Hypothalamus (tissue), 51 donors: ENCODE measurements around the gene NAT8L.

ENCODE experiments used
- DNase-seq, 51 donors: peaks; one replicate each; lab custom pipeline; 2025; lab: John Stamatoyannopoulos, UW

NAT8L gene

DNA sequence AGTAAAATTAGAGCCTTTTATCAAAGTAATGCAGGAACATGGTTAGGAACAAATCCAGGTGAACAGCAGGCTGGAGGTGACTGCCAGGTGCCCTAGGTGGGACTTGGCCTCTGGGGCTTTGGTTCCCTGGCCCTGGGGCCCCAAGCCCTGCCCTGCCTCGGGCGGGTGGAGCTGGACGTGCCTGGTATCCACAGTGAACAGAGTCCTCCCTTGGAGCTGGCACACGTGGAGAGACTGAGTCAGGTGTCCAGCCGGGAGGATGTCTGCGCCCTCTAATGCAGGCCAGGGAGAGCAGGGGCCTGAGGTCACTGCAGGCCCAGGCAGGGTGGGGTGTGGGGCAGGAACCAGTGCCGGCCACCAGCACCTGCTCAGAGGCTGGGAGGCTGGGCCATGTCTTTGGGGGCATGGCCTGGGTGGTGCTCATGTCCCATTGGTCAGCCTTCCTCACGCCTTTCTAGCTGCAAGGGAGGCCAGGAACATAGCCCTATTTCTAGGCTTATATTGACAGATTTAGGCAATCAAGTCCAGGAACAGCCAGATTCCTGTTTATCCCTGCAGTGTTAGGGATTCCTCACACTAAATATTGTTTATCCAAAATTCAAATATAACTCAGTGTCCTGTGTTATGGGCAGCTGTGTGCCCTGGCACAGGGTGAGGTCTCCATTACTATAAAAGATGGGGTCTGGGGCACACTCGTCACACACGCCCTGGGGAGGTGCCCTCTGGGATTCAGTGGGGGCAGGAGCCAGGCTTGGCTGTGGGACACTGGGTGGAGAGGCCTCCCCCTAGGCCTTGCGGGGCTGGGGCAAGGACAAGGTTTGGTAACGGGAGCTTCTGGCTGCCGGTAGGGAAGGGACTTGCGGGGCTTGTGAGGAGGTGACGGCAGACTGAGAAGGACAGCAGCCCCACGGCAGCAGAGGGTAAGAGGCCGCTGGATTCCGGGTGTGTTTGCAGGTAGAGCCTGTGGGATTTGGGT, 14.3 kb upstream of the NAT8L start:
- no peak for DNase-seq

DNA sequence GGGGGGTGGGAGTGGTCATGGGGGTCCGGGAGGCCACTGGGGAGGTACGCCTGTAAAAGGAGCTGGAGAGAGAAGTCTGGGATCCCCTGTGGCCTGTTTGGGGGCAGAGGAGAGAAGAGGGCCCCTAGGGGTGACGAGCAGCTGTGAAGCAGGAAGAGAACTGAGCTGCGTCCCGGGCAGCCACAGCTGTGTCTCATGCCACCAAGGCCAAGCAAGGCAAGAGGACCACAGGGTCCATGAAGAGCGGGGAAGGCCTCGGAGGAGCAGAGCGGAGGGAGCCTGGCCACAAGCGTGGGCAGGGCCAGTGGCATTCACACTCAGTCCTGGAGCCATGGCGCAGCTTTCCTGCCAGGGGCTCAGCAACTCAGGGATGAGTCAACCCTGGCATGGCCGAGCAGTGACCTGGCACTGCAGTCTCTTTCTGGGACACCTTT, 13.6 kb upstream of the NAT8L start:
- no peak for DNase-seq

DNA sequence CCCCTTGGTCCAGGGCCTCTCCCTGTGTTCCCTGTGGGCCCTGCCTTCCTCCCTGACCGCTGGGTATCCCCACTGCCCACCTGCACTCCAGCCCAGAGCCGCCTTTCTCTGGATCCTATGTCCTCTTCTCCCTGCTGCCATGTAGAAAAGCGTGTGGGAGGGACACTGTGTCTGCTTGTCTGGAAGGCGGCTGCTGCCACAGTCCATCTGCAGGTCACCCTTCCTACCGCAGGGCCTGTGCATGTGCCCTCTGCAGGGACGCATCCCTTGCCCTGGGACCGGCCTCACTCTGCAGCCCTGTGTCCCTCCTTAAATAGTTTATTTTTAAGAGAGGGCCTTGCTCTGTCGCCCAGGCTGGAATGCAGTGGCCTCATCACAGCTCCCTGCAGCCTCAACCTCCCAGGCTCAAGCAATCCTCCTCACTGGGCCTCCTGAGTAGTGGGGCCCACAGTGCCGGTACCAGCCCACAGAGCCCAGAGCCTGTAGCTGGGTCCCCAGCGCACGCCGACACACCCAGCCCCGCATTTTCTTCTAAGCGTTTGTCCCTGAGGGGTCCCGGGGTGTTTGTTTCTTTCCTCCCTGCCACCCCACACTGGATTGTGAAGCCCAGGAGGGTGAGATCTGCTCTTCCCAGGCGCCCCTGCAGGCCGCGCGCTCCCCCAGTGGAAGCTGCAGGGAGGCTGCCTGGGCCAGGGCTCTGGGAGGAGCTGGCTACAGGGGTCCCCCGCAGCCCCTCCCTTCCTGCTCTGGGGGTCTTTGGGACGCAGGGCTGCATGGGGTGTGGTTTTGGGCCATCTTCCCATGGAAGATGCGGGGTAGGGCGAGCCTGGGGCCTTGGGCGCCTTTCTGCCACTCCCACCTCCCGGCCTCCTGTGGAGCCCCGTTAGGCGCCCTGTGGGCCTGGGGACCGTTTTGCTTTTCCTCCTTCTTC, 12.8 kb upstream of the NAT8L start:
- DNase-seq, result no peak

DNA sequence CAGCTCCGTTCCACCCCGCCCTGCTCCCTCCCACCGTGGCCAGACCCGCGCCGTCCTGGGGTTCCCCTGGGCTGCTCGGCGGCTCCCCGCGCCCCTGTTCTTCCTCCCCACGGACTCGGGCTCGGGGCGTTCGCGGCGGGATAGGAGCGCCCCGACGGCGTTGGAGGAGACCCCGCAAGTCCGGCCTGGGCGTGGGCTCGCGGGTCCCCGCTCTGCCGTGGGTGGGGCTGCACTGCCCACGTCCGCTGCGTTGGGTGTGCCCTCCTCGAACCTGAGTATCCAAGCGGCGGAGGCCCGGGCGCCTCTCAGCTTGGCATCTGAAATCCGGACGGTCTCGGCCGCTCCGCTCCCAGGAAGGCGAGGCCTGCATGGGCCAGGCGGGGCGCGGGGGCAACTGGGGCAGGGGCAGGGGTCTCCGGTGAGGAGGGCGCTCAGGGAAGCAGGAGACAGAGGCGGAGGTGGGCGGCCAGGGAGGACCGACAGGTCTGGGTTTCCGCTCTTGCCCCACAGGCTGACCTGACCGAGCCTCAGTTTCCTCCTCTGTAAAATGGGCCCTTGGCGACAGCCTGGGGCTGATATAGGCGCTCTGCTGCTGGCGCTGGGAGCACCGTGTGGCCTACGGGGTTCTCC, 12.0 kb upstream of the NAT8L start:
- DNase-seq, result no peak

DNA sequence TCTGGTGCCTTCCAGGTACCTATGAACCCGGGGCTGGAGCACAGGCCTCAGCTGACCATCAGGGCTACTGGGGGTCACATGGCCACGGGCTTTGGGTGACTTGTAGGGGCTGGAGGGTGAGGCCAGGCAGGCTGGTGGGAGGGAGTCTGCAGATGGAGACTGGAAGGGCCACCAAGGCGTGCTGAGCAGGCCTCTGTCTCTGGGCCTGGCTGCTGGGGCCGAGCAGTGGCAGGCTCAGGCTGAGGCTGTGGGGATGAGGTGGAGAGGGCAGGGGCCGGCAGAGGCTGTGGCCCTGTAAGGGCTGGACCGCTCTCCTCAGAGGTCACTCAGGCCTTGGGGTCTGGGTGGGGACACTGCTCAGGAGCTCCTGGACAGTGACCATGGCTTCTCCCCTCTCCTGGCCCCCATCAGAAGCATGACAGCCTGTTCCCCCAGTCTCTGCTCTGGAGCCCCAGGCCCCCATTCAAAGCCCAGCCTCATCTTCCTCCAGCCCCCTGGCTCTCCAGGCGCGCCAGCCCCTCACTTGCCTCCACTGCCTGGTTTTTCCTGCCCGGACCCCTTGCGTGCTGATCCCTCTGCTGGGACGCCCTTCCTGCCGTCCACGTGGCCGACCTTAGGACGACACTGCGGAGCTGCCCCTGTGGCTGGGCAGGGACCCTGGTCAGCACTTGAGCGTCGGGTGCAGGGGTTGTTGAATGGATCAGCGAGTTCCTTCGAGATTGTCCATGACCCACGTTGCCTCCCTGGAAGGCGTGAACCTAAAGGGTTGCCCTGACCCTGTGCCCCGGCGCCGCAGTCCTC, 11.1 kb upstream of the NAT8L start:
- no peak for DNase-seq

DNA sequence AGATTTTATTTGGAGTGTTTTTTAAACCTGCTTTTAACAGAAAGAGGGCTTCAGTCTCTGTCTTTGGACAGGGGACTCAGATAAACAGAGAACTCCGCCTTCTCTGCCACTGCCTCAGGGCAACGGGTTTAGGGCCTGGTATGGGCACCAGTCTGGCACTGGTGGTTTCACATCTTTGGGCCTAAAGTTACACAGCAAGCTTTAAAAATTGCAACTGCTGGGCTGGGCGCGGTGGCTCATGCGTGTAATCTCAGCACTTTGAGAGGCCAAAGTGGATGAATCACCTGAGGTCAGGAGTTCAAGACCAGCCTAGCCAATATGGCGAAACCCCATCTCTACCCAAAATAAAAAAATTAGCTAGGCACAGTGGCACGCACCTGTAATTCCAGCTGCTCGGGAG, 10.3 kb upstream of the NAT8L start:
- no peak for DNase-seq

DNA sequence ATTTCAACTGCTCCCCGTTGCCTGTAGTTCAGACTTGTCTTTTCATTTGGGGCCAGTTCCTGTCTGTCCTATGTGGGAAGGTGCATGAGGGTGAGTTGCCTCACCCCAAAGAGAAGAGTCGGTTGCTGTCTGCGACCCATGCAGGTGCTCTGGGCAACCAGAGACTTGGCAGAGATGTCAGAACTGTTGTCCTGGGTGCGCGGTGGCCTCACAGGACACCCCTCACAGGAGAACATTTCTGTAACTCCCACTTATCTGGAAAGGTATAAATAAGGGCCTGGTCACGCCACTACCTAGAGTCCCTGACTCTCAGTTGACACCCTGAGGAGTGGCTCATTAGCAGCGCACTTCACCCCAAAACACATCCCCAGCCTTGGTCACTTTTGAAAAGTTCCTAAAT, 9.7 kb upstream of the NAT8L start:
- no peak for DNase-seq

DNA sequence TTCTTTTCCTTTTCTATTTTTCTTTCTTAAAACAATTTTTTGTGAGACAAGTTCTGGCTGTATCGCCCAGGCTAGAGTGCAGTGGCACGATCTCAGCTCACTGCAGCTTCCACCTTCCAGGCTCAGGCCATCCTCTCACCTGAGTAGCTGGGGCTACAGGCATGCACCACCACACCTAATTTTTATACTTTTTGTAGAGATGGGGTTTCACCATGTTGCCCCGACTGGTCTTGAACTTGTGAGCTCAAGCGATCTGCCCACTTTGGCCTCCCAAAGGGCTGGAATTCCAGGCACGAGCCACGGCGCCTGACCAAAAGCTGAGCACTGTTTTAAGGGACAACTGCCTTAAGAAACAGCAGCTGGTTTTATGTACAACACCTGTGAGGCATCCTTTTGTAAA, 9.3 kb upstream of the NAT8L start:
- DNase-seq, result no peak

DNA sequence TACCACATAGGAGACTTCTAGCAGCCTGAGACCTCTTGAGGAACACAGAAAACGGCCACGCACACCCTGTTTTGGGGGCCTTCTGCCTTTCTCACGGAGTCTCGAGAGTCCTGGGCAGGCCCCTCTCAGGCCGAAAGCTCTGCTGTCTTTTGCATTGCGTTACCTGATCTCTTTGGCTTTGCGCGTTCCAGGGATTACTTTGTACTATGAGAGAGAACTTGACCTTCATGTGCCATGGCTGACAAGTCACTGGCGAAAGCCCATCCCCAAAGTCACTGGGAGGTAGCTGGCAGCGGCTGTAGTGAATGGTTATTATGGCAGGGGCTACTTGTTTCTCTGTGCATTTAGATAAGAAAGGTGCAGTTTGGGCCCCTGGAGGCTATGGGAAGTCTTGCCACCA, 8.0 kb upstream of the NAT8L start:
- no peak for DNase-seq

DNA sequence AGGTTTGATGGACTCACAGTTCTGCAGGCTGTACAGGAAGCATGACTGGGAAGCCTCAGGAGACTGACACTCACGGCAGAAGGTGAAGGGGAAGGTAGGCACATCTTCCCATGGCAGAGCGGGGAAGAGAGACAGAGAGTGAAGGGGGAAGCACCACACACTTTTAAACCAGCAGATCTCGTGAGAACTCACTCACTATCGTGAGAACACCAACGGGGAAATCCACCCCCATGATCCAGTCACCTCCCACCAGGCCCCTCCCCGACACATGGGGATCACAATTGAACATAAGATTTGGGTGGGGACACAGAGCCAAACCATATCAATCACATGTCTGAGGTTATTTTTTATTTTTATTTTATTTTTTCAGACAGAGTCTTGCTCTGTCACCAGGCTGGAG, 4.9 kb upstream of the NAT8L start:
- no peak for DNase-seq

DNA sequence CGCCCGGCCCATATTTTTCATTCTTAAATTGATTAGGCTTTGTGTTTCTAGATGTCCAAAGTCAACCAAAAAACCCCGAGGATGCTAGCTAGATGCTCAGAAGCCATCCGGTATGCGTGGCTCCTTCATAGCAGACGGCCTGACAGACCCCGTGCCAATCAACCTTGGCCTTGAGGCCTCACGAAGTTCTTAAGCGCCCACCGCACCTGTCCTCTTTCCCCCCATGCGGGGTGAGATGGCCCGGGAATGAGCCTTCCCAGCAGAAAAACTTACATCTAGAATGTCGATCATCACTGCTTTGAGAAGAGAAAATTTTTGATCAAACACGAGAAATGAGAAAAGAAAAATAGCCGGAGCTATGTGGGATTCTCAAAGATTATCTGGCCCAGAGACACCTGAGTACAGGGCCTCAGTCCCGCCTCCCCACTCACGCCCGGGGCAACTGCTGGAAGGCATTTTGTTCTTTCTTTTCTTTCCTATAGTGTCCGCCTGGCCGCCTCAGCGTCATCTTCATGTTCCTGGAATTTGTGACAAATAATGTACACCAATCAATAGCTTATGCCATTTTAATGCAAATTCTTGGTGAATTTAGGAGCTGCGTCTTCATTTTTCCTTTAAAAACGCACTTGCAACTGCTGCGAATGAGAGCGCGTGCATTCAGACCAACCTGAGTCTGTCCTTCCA, 1.6 kb upstream of the NAT8L start:
- DNase-seq, result no peak

DNA sequence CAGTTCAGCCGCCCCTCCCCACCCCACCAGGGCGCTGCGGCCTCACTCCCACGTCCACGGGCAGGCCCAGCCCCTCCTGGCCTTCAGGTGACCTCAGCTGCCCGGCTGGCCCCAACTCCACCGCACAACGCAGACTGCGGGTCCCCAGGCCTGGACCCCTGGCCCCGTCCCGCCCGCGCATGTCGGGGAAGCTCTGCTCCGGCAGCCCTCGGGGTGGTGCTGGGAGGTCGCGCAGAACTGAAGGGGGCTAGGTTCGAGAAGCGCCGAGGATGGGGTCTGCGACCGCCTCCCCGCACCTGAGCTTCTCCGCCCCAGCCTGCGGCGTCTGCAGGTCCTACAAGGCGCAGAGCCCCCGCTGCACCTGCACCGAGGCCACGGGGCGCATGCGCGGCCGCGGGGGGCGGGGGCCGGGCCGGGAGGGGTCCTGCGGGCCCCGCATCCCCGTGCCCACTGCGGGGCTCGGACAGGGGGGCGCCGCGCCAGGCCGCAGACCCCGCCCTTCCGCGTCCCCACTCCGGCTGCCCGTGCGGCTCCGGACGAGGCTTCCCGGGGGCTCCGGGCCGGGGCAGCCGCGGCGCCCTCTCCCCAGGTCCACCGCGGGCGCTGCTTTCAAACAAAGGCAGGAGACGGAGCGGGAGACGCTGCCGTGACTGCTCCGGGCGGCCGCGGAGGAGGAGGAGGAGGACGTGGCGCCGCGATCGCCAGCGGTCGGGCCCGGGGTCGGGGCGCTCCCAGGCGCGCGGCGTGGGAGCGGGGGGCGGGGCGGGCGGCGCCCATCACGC, 672 bp upstream of the NAT8L start:
- DNase-seq, result peak in 19 of 51 donors; percentile 26 to 78 (median 51)

DNA sequence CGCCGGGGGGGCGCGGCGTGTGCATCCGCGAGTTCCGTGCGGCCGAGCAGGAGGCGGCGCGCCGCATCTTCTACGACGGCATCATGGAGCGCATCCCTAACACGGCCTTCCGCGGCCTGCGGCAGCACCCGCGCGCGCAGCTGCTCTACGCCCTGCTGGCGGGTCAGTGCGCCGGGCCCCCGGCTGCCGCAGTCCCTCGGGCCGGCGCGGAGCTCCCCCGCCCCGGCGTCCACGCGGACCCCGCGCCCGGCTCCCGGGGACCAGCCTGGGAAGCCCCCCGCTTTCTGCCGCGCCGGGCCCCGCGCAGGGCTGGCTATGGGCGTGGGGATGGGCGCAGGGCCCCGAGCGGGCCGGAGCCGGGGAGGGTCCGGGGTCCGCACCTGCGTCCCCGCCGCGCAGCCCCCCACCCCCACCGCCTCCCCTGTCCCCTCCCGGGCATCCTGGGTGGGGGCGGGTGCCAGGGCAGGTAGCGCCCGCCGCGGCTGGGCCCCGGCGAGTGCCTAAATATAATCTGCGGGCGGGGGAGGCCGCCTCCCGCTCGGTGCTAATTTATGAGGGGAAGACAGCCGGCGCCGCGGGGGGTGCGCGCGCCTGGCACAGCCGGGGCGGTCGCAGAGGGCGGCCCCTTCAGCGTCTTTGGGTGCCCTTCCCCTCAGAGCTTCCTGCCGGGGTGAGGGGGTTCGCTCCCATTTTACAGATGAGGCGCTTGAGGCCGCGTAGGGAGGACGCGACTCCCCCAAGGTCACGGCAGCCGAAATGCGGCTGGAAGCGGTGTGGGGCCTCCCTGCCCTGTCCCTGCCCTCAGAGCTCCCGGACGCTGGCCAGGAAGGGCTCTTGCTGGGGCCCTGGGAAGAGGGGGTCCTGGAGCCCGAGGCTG, 837 bp downstream of the NAT8L start:
- DNase-seq, result peak in 1 of 51 donors; percentile 19

DNA sequence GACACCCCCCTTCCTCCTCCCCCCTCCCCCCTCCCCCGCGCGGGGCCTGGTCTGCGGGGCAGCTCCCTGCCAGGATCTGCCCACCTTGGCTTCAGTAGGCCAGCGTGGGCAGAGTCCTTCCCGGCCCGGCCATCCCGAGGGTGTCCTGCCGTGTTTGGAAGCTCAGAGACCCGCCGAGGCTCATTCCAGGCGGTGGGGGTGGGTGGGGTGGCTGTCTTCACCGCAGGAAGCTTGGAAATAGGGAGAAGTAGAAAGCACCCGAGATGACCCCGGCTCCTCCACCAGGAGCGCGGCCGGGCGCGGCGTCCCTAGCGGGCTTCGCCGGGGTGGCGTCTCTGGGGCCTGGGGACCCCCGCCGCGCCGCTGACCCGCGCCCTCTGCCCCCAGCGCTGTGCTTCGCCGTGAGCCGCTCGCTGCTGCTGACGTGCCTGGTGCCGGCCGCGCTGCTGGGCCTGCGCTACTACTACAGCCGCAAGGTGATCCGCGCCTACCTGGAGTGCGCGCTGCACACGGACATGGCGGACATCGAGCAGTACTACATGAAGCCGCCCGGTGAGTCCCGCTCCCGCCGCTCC, 1.6 kb downstream of the NAT8L start:
- no peak for DNase-seq

DNA sequence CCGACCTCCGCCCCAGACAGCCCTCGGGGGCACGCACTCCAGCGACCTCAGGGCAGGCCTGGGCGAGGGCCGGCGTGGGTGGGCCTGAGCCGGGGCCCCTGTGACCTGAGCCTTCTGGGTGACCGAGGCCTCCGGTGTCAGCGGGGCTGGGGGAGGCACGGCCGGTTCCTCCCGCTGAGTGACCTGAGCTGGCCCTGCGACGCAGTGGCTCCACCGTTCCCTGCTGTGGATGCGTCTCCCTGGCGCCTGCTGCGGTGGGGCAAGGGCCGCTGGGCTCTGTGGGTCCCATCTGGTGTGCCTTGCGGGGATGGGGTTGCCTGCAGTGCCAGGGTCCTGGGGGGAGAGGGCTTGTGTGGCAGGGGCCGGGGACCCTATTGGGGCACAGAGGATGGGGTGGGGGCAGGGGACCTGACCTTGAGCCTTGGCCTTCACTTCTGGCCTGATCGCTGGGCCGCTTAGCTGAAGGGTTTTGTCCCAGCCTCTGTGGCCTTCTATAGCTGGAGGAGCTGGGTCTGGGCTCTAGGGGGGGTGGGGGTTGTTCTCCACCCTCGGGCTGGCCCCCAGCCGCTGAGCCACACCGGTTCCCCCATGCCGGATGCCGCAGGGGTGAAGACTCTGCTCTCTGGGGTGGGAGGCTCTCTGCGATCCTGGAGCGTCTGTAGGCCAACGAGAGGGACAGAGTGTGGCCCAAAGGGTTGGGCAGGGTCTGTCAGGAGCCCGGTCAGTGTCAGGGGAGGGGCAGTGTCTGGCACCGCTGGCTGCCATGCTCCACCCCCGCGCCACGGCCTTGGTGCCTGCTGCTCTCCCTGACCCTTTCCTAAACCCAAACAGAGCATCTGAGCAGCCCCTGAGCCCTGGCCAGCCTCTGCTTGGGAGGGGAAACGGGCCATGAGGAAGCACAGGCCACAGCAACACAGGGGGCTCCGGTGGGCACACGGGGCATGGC, 2.3 kb downstream of the NAT8L start:
- no peak for DNase-seq

DNA sequence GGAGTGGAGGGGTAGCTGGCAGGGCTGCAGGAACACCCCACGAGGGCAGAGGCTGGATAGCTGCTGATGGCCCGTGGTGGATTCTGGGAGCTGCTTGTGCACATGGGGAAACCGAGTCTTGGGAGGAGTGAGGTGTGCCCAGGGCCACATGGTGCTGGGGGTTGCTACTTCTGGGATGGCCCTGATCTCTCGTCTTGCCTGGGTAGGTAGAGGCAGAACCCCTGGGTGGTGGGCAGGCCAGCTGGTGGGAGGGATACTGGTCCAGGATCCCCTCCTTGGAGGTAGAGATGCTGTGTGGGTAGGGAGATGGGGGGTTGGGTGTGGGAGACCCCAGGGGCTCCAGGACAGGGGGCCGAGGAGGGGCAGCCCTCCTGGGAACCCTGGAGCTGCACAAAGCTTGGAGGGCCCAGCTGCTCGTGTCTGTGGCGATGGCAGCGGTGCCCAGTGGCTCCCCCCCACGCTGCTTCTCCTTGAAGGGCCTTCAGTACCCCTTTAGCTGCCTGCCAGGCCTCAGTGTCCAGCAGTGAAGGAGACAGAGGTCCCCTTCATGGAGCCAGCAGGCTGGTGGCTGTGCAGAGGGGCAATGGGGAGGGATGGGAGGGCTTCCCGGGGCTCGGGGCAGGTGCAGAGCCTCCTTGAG, 3.2 kb downstream of the NAT8L start:
- no peak for DNase-seq
